Measurements from ENCODE around the gene ZNF195.
"Not testable (repeated sequence)": the region's sequence is repeated elsewhere in the genome, so short reads cannot be mapped to it uniquely, and the experiment has no call there.

ZNF195 gene

GRCh38 chr11:3378426-3379423 lies at the start of gene ZNF195:
ZNF195 (minus strand) TSS chr11:3379146; CDS start chr11:3379040, 106 bp downstream.
- H3K4me3 ChIP-seq (ENCODE audit: low read depth, low read length) = peak within 1 kb of the TSS; percentile 92
- peak; percentile 99 for DNase-seq (ENCODE audit: low read depth)
- no peak for TF ChIP-seq CTCF (IDR thresholded peaks at IDR 0.05; ENCODE audit: insufficient read depth, low read depth, low read length, missing control alignments)

GRCh38 chr11:3428076-3428475 lies 49.1 kb upstream of the ZNF195 start:
- H3K4me3 ChIP-seq (ENCODE audit: low read depth, low read length) = not testable (repeated sequence)

DNA sequence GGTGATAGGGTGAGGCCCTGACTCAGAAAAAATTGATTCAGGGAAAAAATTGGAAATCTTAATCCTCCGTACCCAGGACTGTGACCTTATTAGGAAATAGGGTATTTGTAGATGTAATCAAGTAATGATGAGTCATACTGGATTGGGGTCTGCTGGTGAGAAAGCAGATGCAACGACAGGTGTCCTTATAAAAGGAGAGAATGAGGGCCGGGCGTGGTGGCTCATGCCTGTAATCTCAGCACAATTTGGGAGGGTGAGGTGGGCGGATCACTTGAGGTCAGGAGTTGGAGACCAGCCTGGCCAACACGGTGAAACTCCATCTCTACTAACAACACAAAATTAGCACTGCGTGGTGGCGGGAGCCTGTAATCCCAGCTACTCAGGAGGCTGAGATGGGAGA lies 47.6 kb upstream of the ZNF195 start:
- DNase-seq (ENCODE audit: low read depth); H3K4me3 ChIP-seq (ENCODE audit: low read depth, low read length): not testable (repeated sequence)

More at GRCh38 chr11:3428076-3428475, 49.1 kb upstream of the ZNF195 start:
- not testable (repeated sequence) for DNase-seq (ENCODE audit: low read depth)

DNA sequence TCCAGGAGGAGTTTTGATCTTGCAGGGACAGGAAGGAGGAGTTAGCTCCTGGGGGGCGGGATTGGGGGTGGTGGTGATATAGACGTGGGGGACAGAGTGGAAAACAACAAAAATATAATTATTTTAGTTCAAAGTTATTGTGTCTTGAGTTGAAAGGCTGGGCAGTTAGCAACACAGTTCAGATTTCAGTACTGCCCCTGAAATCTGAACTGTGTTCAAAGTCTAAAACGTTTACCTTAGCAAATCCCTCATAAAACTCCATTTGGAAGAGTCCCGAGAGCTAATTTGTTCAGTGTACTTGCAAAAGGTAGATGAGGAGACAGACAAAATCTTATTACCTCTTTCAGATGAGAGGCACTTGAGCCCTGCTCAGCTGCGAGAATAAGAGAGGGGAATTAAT lies 45.0 kb upstream of the ZNF195 start:
- H3K4me3 ChIP-seq (ENCODE audit: low read depth, low read length); DNase-seq (ENCODE audit: low read depth): not testable (repeated sequence)

DNA sequence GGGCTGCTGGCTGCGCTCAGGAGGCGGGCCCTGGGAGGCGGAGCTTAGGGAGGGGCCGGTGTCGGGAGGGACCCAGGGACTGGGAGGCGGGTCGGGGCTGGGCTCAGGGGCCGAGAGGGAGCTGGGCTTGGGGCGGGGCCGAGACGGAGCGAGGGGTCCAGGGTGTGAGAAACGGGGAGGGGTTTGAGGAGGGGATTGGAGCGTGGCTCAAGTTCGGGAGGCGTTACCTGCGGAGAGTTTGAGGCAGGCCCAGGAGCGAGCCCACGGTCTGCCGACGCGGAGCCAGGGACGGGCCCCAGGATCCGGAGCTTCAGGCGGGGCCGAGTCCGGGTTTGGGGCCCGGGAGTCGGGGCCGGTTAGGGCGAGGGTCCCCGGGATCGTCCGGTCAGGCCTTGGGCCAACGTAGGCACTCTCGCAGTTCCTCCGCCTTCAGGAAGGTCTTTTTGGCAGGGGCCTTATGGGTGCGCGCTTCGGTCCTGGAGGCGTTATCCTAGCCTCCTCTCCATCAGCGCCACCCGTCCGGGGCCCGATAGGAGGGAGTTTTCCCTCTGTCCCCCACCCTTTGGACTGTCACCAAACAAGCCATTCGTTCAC lies 44.3 kb upstream of the ZNF195 start:
- not testable (repeated sequence) for DNase-seq (ENCODE audit: low read depth)
- H3K4me3 ChIP-seq (ENCODE audit: low read depth, low read length) = peak overlapping the region; percentile 56

DNA sequence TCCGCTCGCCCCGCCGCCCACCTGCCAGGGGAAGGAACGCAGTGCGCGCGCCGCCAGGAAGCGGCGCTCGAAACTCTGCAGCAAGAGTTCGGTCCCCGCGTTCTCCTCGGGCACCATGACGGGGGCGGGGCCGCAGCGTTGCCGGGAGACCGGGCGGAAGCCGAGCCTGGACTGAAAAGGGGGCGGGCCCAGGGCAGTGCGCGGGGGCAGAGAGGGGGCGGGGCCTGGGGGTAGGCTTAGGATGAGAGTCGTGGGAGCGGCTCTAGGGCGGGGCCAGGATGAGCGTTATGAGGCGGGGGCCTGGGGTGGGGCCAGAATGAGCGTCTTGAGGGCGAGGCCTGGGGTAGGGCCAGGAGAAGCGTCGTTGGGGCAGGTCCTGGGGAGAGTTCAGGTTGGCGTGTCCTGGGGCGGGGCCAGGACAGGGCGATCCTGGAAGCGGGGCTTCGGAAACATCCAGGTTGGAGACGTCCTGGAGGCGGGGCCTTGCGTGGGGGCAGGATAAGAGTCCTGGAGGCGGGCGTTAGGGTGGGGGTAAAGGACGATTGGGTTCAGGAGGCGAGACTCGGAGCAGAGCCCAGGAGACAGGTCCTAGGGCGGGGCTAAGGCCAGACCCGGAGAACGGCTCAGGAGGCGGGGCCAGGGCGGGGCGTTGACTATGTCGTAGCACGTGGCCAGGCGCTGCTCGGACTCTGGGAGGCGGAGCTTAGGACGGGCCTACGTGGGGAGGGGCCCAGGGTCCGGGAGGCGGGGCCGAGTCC lies 43.6 kb upstream of the ZNF195 start:
- peak; percentile 96 for DNase-seq (ENCODE audit: low read depth)
- peak overlapping the region; percentile 56 for H3K4me3 ChIP-seq (ENCODE audit: low read depth, low read length)

GRCh38 chr11:3421608-3422379 lies 42.8 kb upstream of the ZNF195 start:
- peak; percentile 59 for DNase-seq (ENCODE audit: low read depth)
- peak overlapping the region; percentile 56 for H3K4me3 ChIP-seq (ENCODE audit: low read depth, low read length)

DNA sequence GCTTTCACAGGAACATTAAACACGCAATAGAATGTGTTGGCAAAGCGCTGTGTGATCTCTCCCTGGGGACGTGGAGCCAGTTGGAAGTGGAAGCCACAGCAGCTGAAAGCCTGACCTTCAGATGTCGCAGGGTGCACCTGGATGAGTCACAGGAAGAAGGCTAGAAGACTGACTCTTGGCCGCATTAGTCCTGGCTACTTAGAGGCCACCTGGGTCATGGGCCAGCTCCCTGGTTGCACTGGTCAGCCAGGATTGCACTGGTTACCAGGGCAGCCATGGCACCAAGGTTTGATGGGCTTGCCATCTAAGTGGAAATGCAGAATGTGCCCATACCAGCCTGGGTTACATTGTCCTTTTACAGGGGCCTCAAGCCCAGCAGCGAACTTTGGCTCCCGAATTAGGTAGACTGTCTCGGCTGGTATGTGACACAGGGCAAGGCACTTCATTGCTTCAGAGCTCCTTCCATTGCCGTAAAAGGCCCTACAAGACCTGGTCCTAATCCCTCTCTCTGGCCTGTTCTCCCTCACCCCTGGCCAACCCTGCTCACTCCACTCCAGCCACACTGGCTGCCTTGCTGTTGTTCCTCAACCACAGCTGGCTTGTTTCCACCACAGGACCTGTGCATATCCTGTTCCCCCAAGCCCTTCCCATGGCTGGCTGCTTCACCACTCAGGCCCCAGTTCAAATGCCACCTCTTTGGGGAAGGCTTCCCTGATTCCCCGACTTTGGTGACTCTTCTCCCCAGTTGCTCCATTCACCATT lies 41.5 kb upstream of the ZNF195 start:
- H3K4me3 ChIP-seq (ENCODE audit: low read depth, low read length); DNase-seq (ENCODE audit: low read depth): not testable (repeated sequence)

DNA sequence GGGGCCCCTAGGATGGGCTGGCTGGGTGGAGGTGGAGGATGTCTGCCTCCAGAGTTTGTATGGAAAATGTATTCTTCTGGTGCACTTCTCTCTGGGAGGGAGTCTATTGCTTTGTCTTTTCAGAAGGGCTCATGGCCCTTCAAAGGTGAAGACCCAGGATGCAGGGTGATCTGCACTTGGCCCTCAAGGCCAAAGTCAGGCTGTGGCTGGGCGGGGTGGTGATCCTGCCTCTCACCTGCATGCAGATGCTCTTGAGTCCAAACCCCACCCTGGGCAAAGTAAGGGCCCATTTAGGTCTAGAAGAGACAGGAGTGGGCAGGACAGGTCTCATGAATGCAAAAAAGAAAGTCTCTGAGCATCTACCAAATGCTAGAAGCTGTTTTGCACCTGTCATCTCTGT lies 40.5 kb upstream of the ZNF195 start:
- not testable (repeated sequence) for DNase-seq (ENCODE audit: low read depth); H3K4me3 ChIP-seq (ENCODE audit: low read depth, low read length)

- H3K4me3 ChIP-seq (ENCODE audit: low read depth, low read length) = not testable (repeated sequence)
- TF ChIP-seq CTCF (IDR thresholded peaks at IDR 0.05; ENCODE audit: insufficient read depth, low read depth, low read length, missing control alignments) = peak; percentile 35
- peak; percentile 67 for DNase-seq (ENCODE audit: low read depth)
These were observed 38.1 kb upstream of the ZNF195 start for GRCh38 chr11:3417047-3417446.

DNA sequence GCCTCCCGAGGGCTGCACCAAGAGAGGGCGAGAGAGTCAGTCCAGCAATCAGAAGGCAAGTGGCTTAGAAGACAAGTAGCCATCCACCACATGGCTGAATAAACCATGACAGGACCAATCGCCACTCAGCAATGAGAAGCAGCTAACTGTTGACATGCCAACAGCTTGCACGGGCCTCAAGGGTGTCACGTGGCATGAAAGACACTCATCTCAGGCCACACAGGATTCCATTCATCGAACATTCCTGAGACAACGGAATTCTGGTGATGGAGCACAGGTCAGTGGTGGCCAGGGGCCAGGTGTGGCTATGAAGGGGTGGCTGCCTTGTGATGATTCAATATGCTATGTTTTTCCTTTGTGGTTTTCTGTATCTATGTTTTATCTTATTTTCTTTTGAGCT lies 36.4 kb upstream of the ZNF195 start:
- not testable (repeated sequence) for H3K4me3 ChIP-seq (ENCODE audit: low read depth, low read length); DNase-seq (ENCODE audit: low read depth)

DNA sequence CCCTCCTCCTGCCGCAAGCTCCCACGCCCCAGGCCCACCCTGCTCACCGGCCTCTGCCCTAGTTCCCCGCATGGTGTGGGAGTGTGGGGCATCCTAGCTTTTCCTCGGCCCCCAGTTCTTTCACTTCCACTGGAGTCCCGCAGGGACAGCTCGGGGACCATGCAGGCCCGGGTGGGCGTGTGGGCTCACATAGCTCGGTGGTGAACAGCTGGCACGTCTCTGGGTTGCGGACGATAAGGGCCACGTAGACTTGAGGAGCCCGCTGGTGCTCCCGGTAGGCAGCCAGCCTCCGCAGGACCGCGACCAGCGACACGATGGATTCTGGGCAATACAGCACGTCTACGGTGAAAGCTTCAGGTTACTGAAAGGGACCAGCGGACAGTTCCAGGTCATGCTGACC lies 34.7 kb upstream of the ZNF195 start:
- H3K4me3 ChIP-seq (ENCODE audit: low read depth, low read length); DNase-seq (ENCODE audit: low read depth): not testable (repeated sequence)

All from GM12865 (cell line).